C4-2B (cell line): Measurements from ENCODE around the gene CST9.

Experiments
- H3K27ac ChIP-seq: fragments of 450-650 bp; 2 replicates; pipeline ENCODE4 v1.5.1; 2017
- ZFX ChIP-seq: fragments of 450-650 bp; IDR thresholded peaks from 2 replicates; pipeline ENCODE4 v1.6.1; 2017
- TF ChIP-seq, protein P1 (sequence below): fragments of 450-650 bp; conservative IDR thresholded peaks from 2 replicates; pipeline ENCODE4 v1.5.1; 2017; ENCODE audit warnings: mild to moderate bottlenecking

CST9 gene

DNA sequence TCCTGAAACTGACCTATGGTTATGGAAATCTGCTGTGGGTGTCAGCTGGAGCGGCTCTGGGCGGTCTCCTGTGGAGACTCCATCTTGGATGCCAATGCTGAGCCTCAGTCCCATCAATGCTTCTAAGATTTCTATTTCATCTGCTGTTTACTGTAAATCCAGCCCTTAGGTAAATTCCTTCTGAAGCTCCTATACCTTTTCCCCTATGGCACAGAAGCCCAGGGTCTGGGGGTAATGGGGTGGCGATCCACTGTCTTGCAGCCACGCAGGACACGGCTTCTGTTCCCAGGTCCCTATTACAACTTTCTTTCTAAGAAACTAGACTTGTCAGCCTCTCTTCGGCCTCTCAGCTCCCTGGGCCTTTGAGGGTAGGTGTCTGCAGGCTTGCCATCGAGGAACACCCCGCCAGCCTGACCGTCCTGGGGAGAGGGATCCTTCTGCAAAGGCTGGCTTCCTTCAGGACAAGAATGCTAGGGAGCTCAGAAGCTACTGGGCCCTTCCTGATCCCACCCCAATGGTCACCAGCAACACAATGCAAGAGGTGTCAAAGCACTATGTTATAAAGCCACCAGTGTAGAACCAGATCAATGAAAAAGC lies 25.6 kb upstream of the CST9 start:
- H3K27ac ChIP-seq, result no peak overlapping the region
- TF ChIP-seq ZFX, result no peak
- TF ChIP-seq, protein P1, sequence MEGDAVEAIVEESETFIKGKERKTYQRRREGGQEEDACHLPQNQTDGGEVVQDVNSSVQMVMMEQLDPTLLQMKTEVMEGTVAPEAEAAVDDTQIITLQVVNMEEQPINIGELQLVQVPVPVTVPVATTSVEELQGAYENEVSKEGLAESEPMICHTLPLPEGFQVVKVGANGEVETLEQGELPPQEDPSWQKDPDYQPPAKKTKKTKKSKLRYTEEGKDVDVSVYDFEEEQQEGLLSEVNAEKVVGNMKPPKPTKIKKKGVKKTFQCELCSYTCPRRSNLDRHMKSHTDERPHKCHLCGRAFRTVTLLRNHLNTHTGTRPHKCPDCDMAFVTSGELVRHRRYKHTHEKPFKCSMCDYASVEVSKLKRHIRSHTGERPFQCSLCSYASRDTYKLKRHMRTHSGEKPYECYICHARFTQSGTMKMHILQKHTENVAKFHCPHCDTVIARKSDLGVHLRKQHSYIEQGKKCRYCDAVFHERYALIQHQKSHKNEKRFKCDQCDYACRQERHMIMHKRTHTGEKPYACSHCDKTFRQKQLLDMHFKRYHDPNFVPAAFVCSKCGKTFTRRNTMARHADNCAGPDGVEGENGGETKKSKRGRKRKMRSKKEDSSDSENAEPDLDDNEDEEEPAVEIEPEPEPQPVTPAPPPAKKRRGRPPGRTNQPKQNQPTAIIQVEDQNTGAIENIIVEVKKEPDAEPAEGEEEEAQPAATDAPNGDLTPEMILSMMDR, result no peak

DNA sequence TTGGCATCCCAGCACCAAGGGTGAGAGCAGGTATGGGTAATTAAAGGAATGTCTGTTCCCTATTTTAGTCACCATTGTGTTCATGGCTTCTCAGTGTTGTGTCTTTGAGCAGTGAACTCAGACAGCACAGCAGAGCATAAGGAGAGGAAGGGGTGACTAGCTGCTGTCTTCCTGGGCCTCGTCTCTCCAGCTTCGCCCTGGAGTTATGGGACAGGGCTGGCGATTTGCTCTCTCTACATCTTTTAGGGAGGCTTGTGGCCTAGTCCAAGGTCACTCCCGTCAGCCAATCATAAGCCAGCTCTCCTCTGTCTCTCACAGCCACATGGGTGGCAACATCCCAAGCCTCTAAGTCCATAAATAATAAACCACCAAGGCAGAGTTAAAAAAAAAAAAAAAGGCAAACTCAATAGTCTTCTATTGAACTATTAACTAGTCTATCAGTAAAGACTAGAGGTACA lies 24.7 kb upstream of the CST9 start:
- H3K27ac ChIP-seq, result no peak overlapping the region
- TF ChIP-seq, protein P1, result no peak
- TF ChIP-seq ZFX, result no peak

DNA sequence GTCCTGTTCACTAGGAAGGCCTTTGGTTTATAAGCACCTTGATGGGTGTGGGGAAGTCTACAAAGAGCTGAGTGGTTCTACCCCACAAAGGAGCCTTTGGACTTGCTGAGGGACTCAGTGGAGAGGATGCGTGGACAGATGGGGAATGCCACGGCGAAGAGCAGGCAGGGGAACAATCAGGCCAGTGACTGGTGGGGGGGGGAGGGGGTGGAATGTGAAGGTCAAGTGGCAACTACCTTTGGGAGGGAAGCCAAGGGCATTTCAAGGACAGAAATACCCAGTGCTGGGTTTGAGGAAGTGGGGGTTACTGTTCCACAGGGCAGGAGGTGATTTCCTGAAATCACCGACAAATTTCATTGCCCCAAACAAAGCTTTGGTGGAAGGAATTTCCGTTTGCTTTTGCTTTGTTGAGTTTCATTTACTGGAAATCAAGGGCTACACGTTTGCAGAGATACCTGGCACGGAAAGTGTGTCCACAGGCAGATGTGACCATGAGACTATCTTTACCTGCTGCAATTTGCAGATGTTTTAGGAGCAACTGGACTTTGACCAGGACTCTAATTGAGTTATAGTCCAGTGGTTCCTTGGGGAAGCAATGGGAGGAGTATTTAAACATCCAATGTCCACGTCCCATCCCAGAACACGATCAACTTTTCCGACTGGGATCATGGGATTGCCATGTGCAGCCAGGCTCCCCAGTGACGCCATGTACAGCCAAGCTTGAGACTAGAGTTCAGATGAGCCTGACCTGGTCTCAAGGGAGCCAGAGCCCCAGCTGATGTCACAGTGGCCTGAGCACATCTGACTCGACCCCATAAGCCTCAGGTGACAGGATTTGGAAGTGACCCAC lies 24.1 kb upstream of the CST9 start:
- TF ChIP-seq ZFX, result no peak
- TF ChIP-seq, protein P1, result no peak
- H3K27ac ChIP-seq, result no peak overlapping the region

DNA sequence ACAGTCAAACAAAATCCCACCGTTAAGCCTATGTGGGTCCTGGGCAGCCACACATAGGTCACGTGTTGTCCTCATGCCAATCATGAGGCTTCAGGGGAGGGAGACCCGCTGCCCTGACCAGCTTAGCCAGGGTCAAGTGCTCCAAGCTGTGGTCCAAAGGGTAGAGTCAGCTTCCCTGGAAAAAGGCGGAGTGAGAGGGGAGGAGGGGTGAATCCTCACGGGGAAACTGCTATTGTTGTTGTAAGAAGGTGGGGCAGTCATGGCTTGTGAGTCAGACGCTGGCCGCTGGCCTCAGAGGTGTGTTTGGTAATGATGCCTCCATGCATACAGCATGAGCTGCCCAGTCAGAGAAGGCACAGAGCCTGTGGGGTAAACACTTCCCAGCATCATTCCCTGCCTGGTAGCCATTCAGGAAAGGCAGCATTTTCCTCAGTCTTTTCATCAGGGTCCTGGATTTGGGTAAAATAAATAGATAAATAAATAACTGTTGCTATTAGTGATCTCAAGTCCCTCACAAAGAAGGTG lies 23.4 kb upstream of the CST9 start:
- H3K27ac ChIP-seq, result no peak overlapping the region
- TF ChIP-seq, protein P1, result no peak
- TF ChIP-seq ZFX, result no peak

DNA sequence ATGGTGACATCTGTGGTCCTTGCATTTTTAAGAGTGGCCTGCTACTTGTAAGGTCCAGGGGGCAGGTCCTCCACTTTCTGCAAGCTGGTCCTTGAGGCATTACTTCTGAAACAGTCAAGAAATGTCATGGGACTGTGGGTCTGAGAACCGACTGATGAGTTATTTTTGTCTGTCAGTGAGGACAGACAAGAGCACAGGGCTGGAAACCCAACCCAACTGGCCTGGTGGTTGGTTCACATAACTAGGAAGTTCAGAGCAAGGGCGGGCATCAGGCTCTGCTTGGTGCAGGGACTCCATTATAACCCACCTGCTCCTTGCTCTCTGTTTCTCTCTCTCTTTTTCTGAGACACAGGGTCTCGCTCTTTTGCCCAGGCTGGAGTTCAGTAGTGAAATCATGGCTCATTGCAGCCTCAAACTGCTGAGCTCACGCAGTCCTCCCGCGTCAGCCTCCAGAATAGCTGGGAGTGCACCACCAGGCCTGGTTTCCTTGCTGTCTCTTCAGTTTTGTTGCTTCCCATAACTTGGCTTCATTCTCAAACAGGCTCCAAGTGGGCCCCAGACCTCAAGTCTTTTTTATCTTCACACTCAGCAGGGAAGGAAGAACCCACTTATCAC lies 22.8 kb upstream of the CST9 start:
- no peak overlapping the region for H3K27ac ChIP-seq
- TF ChIP-seq, protein P1, result no peak
- TF ChIP-seq ZFX, result no peak

DNA sequence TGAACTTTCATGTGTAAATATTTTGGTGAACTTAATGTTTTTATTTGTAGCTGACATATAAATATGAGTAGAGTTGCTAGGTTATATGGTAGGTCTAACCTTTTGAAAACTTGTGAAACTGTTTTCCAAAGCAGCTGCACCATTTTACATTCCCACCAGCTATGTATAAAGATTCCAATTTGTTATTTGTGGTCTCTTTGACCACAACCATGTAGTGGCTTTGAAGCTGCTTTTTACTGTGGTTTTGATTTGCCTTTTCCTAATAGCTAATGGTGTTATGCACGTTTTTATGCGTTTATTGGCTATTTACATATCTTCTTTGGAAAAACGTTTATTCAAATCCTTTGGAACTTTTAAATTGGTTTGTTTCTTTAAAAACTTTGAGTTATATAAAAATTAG lies 21.8 kb upstream of the CST9 start:
- no peak overlapping the region for H3K27ac ChIP-seq
- TF ChIP-seq ZFX, result no peak
- TF ChIP-seq, protein P1, result no peak
